Left ventricle myocardium inferior (tissue), 1 donor: ENCODE measurements around the gene HSPBAP1. TPM values are rescaled to one million over a fixed set of nuclear protein-coding genes. Genes with fewer than 3 reads are reported as not detected.

Source experiments
- DNase-seq: peaks from one replicate; pipeline ENCODE4 v3.0.0-alpha.2; 2020
- H3K27ac ChIP-seq: fragments of 200-600 bp; replicated peaks from 2 replicates; pipeline ENCODE4 v1.8.0; 2021
- H3K27me3 ChIP-seq: fragments of 200-600 bp; 2 replicates; pipeline ENCODE4 v1.8.0; 2021; ENCODE audit warnings: low read depth
- H3K36me3 ChIP-seq: fragments of 200-600 bp; 2 replicates; pipeline ENCODE4 v1.8.0; 2021
- H3K4me1 ChIP-seq: fragments of 200-600 bp; 2 replicates; pipeline ENCODE4 v1.8.0; 2021
- H3K4me3 ChIP-seq: fragments of 200-600 bp; 2 replicates; pipeline ENCODE4 v1.8.0; 2021; ENCODE audit warnings: mild to moderate bottlenecking, moderate library complexity
- H3K9me3 ChIP-seq: fragments of 200-600 bp; replicated peaks from 2 replicates; pipeline ENCODE4 v1.8.0; 2021
- CTCF ChIP-seq: fragments of 200-600 bp; IDR thresholded peaks from 2 replicates; pipeline ENCODE4 v1.8.0; 2021; ENCODE audit warnings: antibody characterized with exemption, mild to moderate bottlenecking, borderline replicate concordance
- intact Hi-C: fragments of 100-400 bp; cut with micrococcal nuclease; formaldehyde crosslinking; loops from one replicate; pipeline ENCODE4 v1.11.0; 2022
- total RNA-seq: library from RNA; stranded (reverse); fragmentation: NEBNext Ultra II Directional; extraction: Animal tissue kit (Norgen Biotek cat#: 25700); gene quantifications from one replicate; pipeline ENCODE4 v1.2.1, GENCODE V29; 2021
- donor health status: DM: no; HTN: yes; CAD: no; lungs with severe emphysema.

The HSPBAP1 gene
- total RNA-seq, 1 donor from 2014 or later, result 3.8 TPM

DNA sequence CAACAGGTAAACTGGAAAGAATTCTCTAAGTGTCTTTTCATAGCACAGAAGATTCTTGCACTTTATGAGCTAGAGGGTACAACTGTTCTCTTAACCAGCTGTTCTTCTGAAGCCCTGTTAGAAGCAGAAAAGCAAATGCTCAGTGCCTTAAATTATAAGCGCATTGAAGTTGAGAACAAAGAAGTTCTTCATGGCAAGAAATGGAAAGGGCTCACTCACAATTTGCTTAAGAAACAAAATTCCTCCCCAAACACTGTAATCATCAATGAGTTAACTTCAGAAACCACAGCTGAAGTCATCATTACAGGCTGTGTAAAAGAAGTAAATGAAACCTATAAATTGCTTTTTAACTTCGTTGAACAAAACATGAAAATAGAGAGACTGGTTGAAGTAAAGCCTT lies 93.4 kb downstream of the HSPBAP1 start:
- H3K4me1 ChIP-seq, result no peaks in the 10 kb centered on the region
- no peak for TF ChIP-seq CTCF
- peaks cover 87% of the 10 kb centered on the region for H3K36me3 ChIP-seq
- no peak for DNase-seq
- no peaks in the 10 kb centered on the region for H3K27me3 ChIP-seq
- intact Hi-C loops, result no loop called here
- no peaks in the 10 kb centered on the region for H3K9me3 ChIP-seq
- H3K27ac ChIP-seq, result no peak overlapping the region
- H3K4me3 ChIP-seq, result no peak overlapping the region

- intact Hi-C loops, result no loop called here
- Histone ChIP-seq H3K4me1 (no peaks in the 10 kb centered on the region), H3K27me3 (no peaks in the 10 kb centered on the region), H3K36me3 (peaks cover 92% of the 10 kb centered on the region), H3K9me3 (no peaks in the 10 kb centered on the region), H3K4me3 (no peak overlapping the region), H3K27ac (no peak overlapping the region)
- TF ChIP-seq CTCF, result no peak
- no peak for DNase-seq
These were observed 95.5 kb downstream of the HSPBAP1 start for GRCh38 chr3:122697952-122698620.

DNA sequence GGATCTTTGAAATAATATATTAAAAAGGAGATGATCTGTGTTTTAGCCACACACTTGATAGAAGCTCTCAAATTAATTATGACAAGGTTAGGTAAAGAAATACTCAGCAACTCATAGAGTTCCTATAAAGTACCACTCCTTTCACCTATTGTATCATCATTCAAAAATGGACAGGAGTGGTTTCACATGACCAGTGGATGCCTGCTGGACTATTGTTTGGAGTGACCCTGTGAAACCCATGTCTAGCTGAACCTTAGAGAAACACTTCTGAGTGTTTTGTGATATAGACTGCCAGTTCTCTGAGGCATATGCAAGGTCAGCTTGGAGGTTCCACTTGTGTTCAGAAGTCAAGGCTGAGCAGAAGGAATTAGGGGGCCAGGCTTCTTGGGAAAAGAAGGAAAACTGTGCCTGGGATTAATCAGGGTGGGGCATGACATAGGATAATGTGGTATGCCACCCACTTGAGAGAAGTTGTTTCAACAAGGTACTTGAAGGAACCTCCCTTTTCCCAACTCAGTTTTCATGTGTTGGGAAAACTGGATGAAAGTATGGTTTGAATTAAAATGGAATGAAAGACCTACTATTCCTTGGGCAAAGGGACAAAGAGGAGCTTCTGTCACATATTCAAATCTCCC lies 97.6 kb downstream of the HSPBAP1 start:
- no peak for TF ChIP-seq CTCF
- DNase-seq, result no peak
- Histone ChIP-seq H3K4me1 (no peaks in the 10 kb centered on the region), H3K9me3 (no peaks in the 10 kb centered on the region), H3K36me3 (peaks cover 98% of the 10 kb centered on the region), H3K27ac (no peak overlapping the region), H3K4me3 (no peak overlapping the region), H3K27me3 (no peaks in the 10 kb centered on the region)
- intact Hi-C loops, result no loop called here

DNA sequence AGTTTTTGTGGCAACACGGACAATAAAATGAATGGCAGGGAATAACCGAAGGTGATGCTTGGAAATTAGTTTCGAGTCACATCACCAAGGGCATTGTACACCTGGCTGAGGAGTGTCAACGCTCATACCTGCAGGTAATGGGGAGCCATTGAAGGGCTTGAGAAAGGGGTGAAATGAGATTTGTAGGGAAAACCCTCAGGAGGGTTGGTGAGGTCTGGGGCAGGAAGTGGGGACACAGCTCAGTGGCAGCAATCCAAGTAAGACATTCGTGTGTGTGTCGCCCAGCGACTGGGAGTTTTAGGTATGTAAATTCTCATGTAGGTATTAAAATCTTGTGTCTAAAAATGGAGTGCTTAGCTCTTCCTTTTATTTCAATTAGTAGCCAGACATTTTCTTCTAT lies 98.7 kb downstream of the HSPBAP1 start:
- intact Hi-C loops, result no loop called here
- Histone ChIP-seq H3K36me3 (peaks cover 96% of the 10 kb centered on the region), H3K27ac (no peak overlapping the region), H3K4me3 (no peak overlapping the region), H3K9me3 (no peaks in the 10 kb centered on the region), H3K4me1 (no peaks in the 10 kb centered on the region), H3K27me3 (no peaks in the 10 kb centered on the region)
- no peak for DNase-seq
- TF ChIP-seq CTCF, result no peak

DNA sequence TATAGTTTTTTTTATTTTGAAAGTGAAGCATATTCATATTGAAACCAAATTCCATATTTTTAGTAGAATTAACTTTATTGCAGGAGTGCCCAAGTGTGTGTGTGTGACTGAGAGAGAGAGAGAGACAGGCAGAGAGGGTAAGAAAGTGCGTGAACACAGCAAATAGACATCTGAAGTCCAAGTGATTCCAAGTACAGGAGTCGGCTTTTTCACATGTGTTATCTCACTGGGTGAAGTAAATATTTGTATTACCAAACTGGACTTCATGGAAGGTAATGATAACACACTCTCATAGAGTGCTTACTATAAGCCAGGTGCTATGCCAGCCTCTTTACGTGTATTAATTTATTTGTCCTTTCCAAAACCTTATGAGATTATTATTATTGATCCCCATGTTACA lies 101.0 kb downstream of the HSPBAP1 start:
- H3K27ac ChIP-seq, result no peak overlapping the region
- DNase-seq, result no peak
- no peaks in the 10 kb centered on the region for H3K9me3 ChIP-seq
- no peak overlapping the region for H3K4me3 ChIP-seq
- no peak for TF ChIP-seq CTCF
- no peaks in the 10 kb centered on the region for H3K4me1 ChIP-seq
- intact Hi-C loops, result no loop called here
- H3K36me3 ChIP-seq, result peaks cover 76% of the 10 kb centered on the region
- H3K27me3 ChIP-seq, result no peaks in the 10 kb centered on the region
